Measurements from ENCODE around the gene EBF3.

Gene EBF3

GRCh38 chr10:129958148-129958628, 5.9 kb downstream of the EBF3 start:
- TF ChIP-seq POLR2AphosphoS5 (IDR thresholded peaks at IDR 0.05; ENCODE audit: low read depth, low read length), result no peak

DNA sequence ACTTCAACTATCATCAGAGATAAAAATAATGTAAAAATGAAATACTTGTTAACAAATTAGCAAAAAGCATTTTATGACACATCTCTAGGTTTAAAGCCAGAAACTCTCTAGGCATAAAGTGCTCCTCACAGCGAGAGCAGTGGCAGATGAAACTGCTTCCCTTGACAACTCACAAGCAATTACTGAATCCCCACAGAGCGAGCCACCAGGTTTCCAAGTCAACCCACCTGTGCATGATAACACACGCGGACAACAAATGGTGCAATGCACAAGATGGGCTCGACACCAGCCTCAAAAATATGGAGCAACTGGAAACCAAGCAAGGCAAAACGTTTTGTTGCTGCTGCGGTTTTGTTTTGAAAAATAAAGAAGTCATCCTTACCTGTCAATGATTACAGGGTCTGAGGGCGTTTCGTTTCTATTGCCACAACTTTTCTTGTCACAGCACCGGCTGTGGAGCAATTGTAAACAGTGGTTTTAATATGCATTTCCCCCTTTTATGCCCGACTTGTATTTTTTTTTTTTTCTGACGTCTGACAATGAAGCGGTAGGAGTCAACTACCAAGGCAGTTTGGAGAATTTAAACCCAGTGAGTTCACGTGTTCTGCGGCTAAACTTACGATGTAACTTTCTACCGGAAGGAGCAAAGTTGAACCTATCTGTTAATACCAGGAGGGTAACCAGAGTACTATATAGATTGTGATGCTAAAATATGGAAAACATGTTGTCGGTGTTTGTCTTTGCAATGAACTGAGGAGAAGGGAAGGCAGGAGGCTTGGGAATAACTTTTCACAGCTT, 7.0 kb downstream of the EBF3 start:
- TF ChIP-seq POLR2AphosphoS5 (IDR thresholded peaks at IDR 0.05; ENCODE audit: low read depth, low read length) (no peak), SIN3A (IDR thresholded peaks at IDR 0.05; ENCODE audit: borderline replicate concordance, insufficient read depth, low read length) (no peak), FOXP2 (optimal IDR thresholded peaks at IDR 0.05; ENCODE audit: borderline replicate concordance, extremely low read depth, extremely low read length, insufficient read depth) (no peak), TAF1 (IDR thresholded peaks at IDR 0.05; ENCODE audit: borderline replicate concordance, insufficient read depth, low read length) (no peak)
- TF ChIP-seq, protein P1, sequence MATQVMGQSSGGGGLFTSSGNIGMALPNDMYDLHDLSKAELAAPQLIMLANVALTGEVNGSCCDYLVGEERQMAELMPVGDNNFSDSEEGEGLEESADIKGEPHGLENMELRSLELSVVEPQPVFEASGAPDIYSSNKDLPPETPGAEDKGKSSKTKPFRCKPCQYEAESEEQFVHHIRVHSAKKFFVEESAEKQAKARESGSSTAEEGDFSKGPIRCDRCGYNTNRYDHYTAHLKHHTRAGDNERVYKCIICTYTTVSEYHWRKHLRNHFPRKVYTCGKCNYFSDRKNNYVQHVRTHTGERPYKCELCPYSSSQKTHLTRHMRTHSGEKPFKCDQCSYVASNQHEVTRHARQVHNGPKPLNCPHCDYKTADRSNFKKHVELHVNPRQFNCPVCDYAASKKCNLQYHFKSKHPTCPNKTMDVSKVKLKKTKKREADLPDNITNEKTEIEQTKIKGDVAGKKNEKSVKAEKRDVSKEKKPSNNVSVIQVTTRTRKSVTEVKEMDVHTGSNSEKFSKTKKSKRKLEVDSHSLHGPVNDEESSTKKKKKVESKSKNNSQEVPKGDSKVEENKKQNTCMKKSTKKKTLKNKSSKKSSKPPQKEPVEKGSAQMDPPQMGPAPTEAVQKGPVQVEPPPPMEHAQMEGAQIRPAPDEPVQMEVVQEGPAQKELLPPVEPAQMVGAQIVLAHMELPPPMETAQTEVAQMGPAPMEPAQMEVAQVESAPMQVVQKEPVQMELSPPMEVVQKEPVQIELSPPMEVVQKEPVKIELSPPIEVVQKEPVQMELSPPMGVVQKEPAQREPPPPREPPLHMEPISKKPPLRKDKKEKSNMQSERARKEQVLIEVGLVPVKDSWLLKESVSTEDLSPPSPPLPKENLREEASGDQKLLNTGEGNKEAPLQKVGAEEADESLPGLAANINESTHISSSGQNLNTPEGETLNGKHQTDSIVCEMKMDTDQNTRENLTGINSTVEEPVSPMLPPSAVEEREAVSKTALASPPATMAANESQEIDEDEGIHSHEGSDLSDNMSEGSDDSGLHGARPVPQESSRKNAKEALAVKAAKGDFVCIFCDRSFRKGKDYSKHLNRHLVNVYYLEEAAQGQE (IDR thresholded peaks at IDR 0.05; ENCODE audit: insufficient read depth in 1 of 2, low read depth in 2 of 2, low read length in 2 of 2), result no peak

- TF ChIP-seq POLR2AphosphoS5 (IDR thresholded peaks at IDR 0.05; ENCODE audit: low read depth, low read length) (no peak), SIN3A (IDR thresholded peaks at IDR 0.05; ENCODE audit: borderline replicate concordance, insufficient read depth, low read length) (no peak), TAF1 (IDR thresholded peaks at IDR 0.05; ENCODE audit: borderline replicate concordance, insufficient read depth, low read length) (no peak), FOXP2 (optimal IDR thresholded peaks at IDR 0.05; ENCODE audit: borderline replicate concordance, extremely low read depth, extremely low read length, insufficient read depth) (no peak)
- TF ChIP-seq, protein P1 (IDR thresholded peaks at IDR 0.05; ENCODE audit: insufficient read depth in 1 of 2, low read depth in 2 of 2, low read length in 2 of 2), result no peak
These were observed 7.8 kb downstream of the EBF3 start for GRCh38 chr10:129956286-129956670.

- TF ChIP-seq FOXP2 (optimal IDR thresholded peaks at IDR 0.05; ENCODE audit: borderline replicate concordance, extremely low read depth, extremely low read length, insufficient read depth) (no peak), POLR2AphosphoS5 (IDR thresholded peaks at IDR 0.05; ENCODE audit: low read depth, low read length) (no peak), TAF1 (IDR thresholded peaks at IDR 0.05; ENCODE audit: borderline replicate concordance, insufficient read depth, low read length) (no peak), SIN3A (IDR thresholded peaks at IDR 0.05; ENCODE audit: borderline replicate concordance, insufficient read depth, low read length) (no peak)
- TF ChIP-seq, protein P1 (IDR thresholded peaks at IDR 0.05; ENCODE audit: insufficient read depth in 1 of 2, low read depth in 2 of 2, low read length in 2 of 2), result no peak
These were observed 8.3 kb downstream of the EBF3 start for GRCh38 chr10:129955601-129956285.

- TF ChIP-seq, protein P1 (IDR thresholded peaks at IDR 0.05; ENCODE audit: insufficient read depth in 1 of 2, low read depth in 2 of 2, low read length in 2 of 2), result no peak
- TF ChIP-seq FOXP2 (optimal IDR thresholded peaks at IDR 0.05; ENCODE audit: borderline replicate concordance, extremely low read depth, extremely low read length, insufficient read depth) (no peak), SIN3A (IDR thresholded peaks at IDR 0.05; ENCODE audit: borderline replicate concordance, insufficient read depth, low read length) (no peak), TAF1 (IDR thresholded peaks at IDR 0.05; ENCODE audit: borderline replicate concordance, insufficient read depth, low read length) (no peak), POLR2AphosphoS5 (IDR thresholded peaks at IDR 0.05; ENCODE audit: low read depth, low read length) (no peak)
These were observed 9.4 kb downstream of the EBF3 start for GRCh38 chr10:129954492-129955315.

All from PFSK-1 (cell line).